GM21529 (cell line): ENCODE data around the gene POGLUT3.

Experiments used
- ATAC-seq: cut with Tn5 transposase; IDR thresholded peaks from one replicate; pipeline ENCODE4 v1.9.1; 2021; ENCODE audit not compliant: unreplicated experiment

POGLUT3 gene

GRCh38 chr11:108498046-108498815 is at the start of gene POGLUT3:
Gene POGLUT3, minus strand, starts transcription at chr11:108498384. Its CDS starts 18 bp downstream, at chr11:108498366.
- ATAC-seq, result peak; percentile 55

GRCh38 chr11:108545909-108546501 is 47.8 kb upstream of the POGLUT3 start:
- ATAC-seq, result no peak

- ATAC-seq, result no peak
Observed at GRCh38 chr11:108543316-108543964, 45.3 kb upstream of the POGLUT3 start.

- no peak for ATAC-seq
Observed at GRCh38 chr11:108541531-108541930, 43.3 kb upstream of the POGLUT3 start.

- ATAC-seq, result no peak
Observed at GRCh38 chr11:108538502-108538901, 40.3 kb upstream of the POGLUT3 start.

GRCh38 chr11:108538022-108538424 is 39.8 kb upstream of the POGLUT3 start:
- no peak for ATAC-seq

- no peak for ATAC-seq
Observed at GRCh38 chr11:108536783-108537182, 38.6 kb upstream of the POGLUT3 start.

- ATAC-seq, result no peak
Observed at GRCh38 chr11:108535384-108535955, 37.3 kb upstream of the POGLUT3 start.

GRCh38 chr11:108534274-108534882 is 36.2 kb upstream of the POGLUT3 start:
- ATAC-seq, result no peak

GRCh38 chr11:108530426-108530825 is 32.2 kb upstream of the POGLUT3 start:
- no peak for ATAC-seq

GRCh38 chr11:108527382-108527781 is 29.2 kb upstream of the POGLUT3 start:
- no peak for ATAC-seq

GRCh38 chr11:108525161-108525560 is 27.0 kb upstream of the POGLUT3 start:
- ATAC-seq, result no peak

- ATAC-seq, result no peak
Observed at GRCh38 chr11:108524422-108524821, 26.2 kb upstream of the POGLUT3 start.

- no peak for ATAC-seq
Observed at GRCh38 chr11:108522318-108522717, 24.1 kb upstream of the POGLUT3 start.

- no peak for ATAC-seq
Observed at GRCh38 chr11:108518581-108518980, 20.4 kb upstream of the POGLUT3 start.

GRCh38 chr11:108516125-108516524 is 17.9 kb upstream of the POGLUT3 start:
- ATAC-seq, result no peak

- no peak for ATAC-seq
Observed at GRCh38 chr11:108512708-108513107, 14.5 kb upstream of the POGLUT3 start.

- ATAC-seq, result no peak
Observed at GRCh38 chr11:108511851-108512474, 13.8 kb upstream of the POGLUT3 start.

GRCh38 chr11:108508653-108509593 is 10.7 kb upstream of the POGLUT3 start:
- no peak for ATAC-seq

GRCh38 chr11:108501396-108501795 is 3.2 kb upstream of the POGLUT3 start:
- no peak for ATAC-seq
